Measurements from ENCODE around the gene TSPYL1.
"Not testable (repeated sequence)": the region's sequence is repeated elsewhere in the genome, so short reads cannot be mapped to it uniquely, and the experiment has no call there.

Gene TSPYL1
- 199 to 226 reads per million in 2 donors for total RNA-seq

DNA sequence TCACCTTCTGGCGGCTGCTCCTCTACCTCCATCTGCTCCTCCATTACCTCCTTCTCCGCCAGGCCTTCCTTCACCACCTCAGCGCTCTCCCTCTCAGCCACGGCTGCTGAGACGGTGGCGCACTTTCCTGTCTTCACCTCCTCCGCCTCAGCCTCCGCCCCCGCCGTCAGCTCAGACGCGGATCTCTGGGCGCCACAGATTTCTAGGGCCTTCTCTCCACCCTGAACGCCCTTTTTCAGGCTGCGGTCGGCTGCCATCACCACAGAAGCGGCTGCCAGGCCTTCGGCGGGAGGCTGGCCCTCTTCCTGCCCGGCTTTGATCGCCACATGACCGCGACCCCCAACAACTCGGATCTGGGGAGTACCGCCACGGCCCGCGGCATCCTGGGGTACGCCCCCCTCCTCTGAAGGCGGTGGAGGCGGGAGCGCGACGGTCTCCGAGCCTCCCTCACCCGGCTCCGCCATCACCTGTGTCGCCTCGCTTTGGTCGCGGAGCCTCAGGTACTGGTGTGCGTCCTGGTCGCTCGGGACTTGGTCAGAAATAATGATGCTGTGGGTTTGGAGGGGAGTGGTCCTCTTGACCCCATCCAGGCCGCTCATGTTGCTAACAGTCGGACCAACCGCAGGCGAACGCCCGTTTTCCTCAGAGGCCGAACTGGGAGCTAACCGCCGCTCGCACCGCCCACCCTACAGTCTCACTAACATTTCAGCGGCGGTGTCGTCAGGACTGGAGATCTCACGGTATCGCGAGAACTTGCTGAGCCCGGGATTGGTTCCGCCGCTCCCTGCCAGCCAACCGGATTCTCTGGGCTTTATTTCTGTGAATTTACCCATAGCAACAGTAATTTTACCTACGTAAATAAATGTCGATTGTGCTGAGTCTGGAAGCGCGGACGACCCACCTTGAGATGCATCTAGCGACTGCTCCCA lies at the start of gene TSPYL1:
TSPYL1 (minus strand) TSS at position 699 of the 929 bp plus-strand sequence; CDS start at position 599, 100 bp downstream.
- peak; percentile 76 for DNase-seq

DNA sequence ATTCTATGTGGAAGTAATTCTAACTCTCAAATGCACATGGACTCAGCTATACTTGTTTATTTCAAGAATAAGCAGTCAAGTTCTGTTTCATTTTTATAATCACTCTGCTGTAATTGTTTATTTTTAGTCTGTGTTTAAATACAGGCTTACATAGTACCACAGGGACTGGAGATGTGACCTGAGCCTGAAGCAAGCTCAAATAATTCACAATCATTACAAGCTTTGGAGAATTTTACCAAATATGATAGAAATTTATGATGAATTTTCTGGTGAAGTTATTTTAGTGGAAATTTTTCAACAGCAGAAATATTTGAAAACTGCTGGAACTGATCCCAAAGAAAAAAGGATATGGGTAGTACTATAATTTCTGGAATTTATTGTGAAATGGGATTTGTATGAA lies 49.4 kb upstream of the TSPYL1 start:
- DNase-seq, result no peak

DNA sequence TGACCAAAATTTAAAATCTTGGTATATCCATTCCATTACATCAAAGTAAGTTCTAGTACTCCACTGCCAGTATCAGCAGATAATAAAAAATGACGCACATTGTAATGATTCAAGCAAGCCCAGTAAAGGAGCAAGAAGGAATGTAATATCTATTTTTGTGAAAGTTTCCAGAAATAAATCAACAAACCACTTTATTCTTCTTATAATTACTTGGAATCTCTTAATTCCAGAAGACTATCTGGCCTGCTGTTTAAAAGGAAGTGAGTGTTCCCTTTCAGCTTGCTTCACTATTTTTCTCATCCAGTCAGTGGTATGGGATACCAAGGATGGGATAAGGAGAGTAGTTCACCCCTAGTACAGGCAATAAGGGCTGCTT lies 48.8 kb upstream of the TSPYL1 start:
- DNase-seq, result no peak

DNA sequence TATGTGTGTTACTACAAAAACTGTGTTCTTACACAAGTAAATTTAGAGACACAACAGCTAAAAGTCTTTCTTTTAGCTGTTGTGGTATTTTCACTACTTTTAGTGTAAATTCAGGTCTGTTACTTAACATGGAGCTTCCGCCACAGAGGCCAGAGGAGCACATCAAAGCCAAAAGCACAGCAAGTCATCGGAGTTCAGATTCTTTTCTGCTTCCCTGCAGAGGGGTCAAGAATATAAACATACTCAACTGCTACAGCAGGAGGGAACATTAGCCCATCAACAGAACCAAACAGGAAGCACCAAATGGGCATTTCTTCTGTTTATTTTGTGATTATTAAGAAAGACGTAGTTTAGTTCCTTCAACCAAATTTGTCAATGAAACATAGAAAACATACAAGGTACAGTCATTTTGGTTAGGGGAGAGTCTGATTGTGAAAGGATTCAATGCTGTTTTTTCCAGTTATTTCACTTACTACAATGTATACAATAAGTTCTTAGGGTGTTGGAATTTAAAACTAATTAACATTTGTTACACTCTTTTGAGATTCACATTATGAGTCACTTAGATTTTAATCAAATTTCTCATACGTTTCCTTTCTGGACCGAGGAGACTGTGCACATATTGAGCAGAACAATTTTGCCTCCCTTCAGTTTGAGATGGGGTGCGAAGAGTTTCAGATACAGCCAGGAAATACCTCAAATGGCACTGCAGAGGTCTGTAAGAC lies 48.2 kb upstream of the TSPYL1 start:
- DNase-seq, result no peak

DNA sequence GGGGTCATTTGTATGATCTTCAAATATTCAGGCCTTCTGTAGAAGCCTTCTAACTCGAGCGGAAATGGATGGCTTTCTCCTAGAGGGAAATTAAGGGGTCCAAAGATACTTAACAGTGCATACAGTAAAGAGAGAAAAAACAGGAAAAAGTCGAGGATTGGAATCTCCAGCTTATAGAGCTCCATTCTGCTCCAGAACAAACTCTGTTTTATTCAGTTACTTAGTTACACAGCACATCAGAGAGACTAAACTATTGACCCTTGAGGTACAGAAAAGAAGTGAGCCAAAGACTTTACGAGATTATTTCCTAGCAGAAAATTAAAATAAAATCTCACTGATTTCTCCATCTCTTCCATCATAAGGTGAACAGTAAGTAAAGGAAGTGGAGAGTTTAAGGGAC lies 47.3 kb upstream of the TSPYL1 start:
- DNase-seq, result no peak

DNA sequence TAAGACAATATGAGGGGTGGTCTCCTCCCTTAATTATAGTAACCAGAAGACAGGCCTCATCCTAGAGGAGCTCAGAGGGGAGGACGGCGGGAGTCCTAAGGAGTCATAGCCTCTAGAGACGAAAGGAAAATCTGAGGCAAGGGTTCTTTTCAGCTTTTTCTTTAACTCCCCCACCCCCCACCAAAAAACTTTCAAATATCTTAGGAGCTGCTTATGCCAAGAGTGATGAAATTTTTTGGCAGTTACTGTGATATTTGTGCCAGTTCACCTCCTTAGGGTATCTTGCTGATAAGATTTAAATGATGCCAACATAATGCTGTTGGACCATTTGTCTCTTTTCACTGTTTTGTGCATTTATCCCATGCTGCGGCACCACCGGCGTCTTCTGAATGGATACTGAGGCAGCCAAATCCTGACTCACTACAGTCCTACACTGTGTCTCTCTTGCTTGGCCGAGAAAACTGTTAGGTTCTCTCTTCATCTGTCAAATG lies 46.5 kb upstream of the TSPYL1 start:
- no peak for DNase-seq

DNA sequence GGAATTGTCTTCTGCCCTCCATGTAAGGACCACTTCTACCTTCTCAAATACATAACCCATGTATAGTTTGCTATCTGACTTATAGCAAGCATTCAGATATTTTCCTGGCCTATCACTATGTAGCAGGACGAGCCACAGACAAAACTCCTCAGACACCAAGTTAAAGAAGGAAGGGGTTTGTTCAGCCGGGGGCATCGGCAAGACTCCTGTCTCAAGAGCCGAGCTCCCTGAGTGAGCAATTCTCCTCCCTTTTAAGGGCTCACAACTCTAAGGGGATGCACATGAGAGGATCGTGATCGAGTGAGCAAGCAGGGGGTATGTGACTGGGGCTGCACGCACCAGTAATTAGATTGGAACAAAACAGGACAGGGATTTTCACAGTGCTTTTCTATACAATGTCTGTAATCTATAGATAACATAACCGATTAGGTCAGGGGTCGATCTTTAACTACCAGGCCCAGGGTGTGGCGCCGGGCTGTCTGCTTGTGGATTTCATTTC lies 46.0 kb upstream of the TSPYL1 start:
- DNase-seq, result not testable (repeated sequence)

DNA sequence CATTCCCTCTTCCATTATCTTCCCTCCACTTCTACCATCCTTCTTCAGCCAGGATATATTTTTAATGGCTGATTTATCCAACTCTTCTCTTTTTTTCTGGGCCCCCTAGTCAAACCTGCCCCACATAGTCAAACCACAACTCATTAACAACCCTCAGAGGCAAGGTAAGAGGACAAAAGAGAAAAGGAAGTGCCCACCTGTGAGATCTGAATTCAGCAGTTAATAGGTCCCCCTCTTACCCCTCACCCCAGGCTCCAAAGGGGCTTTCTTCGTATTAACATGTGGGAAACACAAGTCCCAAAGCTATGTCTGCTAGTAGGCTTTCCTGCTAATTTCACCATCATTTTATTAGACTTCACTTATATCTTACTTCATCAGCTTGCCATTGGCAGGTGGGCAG lies 44.1 kb upstream of the TSPYL1 start:
- no peak for DNase-seq

DNA sequence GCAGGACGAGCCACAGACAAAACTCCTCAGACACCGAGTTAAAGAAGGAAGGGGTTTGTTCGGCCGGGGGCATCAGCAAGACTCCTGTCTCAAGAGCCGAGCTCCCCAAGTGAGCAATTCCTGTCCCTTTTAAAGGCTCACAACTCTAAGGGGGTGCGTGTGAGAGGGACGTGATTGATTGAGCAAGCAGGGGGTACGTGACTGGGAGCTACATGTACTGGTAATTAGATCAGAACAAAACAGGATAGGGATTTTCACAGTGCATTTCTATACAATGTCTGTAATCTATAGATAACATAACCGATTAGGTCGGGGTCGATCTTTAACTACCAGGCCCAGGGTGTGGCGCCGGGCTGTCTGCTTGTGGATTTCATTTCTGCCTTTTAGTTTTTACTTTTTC lies 42.2 kb upstream of the TSPYL1 start:
- not testable (repeated sequence) for DNase-seq

DNA sequence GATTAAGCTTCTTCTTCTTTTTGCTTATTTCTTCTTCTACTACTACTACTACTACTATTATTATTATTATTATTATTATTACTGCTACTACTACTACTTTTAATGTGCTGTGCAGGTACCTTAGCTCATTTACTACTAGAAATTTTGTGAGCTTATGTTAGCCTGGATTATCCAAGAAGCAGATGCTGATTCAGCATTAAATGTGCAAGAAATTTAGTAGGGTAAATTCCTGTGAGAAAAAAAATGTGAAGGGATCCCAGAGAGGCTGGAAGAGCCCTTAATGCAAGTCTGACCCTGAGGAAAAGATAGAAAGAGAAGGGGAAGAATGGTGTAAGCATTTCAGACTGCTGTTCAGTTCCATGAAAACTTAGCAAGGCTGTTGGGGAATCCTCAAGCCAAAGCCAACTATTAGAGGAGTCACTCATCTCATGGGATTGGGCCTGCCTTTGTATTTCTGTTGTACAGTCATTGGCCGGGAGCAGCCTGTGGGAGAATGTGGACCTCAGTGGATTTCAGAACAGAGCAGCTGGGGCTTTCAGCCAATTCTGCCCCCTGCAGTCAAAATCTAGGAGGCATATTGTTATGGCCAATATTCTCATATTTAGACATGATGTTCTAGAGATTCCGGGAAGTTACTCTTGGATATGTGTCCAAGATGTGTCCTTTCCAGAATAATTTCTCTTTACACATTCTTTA lies 37.2 kb upstream of the TSPYL1 start:
- no peak for DNase-seq

DNA sequence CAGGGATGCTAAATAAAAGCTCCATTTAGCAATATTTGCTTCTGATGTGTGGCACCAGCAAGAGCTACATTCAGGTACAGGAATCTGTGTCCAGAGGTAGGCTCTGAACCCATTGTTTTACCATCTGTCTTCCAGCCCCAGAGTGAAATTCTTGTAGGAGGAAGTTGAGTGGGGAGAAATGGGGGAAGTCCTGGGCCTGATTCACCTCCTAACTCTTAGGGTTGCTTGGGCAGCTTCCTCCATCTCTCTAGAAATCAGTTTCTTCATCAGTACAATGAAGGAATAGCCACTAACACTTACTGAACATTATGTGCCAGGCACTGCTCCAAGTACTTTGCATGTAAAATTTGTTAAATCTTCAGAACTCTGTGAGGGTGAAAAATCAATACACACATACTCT lies 35.1 kb upstream of the TSPYL1 start:
- DNase-seq, result no peak

DNA sequence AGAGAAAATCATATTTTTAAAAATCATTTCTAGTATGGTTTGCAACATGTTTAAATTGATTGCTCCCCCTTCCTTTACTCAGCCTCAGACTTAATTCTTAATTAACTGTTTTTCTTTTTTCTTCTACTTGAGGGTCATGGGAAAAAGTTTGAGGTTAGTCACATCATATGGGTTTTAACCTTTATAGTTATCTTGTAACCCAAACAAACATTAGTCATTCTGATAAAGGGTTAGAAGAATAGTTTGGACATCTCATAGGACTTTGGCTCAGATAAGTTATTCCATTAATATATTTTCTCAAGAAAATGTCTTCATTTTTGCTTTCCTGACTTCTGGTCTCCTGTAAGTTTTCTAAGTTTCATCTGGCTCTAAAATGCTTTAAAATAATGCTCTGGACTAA lies 34.5 kb upstream of the TSPYL1 start:
- DNase-seq, result no peak

DNA sequence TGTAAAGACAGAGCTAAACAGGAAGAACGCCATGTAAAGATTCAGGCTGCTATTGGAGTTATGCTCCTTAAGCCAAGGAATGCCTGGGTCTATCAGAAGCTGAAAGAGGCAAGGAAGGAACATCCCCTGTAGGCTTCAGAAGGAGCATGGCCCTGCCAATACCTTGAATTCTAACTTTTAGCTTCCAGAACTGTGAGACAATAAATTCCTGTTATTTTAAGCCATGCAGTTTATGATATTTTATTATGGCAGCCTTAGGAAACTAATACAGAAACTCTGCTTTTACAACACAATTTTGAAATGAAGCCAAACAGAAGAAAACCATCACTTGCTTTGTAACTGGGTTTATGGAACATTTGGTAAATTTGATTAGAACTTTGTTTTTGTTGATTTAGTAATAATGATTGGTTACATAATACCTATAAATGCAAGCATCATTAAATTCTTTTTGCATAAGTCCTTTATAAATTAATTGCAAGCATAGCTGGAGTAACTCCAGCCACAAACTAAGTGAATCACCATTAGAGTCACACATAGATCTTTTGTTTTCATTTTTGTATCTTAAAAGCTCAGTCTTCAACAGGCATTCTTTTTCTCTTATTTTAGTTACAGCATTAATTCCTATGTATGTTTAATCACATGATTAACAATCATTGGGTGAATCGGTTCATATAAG lies 33.5 kb upstream of the TSPYL1 start:
- no peak for DNase-seq

DNA sequence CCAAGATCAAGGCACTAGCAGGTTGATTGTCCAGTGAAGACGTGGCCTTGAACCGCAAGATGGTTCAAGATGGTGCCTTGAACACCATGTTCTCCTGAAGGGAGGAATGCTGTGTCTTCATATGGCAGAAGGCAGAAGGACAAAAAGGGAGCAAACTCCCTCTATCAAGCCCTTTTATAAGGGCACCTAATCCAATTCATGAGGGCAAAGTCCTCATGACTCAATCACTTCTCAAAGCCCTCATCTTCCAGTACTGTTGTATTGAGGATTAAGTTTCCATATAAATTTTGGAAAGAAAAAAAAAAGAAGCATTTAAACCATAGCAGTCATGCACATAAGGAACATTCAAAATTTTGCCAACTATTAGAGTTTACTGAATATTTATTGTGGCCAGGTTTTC lies 29.9 kb upstream of the TSPYL1 start:
- no peak for DNase-seq

DNA sequence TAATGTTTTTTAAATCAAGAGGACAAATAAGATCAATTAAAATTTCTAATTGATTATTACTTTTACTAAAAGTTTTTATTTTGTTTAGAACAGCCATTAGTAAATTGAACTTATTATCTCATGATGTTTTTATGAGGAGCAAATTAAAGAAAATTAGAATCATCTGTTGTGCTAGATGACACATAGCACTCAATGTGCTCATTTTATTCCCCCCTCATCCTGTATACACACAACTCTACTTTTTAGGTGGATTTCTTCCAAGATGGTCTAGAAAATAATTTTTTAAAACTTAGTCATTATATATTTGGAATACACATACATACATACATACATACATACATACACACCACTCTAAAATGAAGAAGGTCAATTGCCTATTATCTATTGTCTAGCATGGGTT lies 29.3 kb upstream of the TSPYL1 start:
- DNase-seq, result no peak

DNA sequence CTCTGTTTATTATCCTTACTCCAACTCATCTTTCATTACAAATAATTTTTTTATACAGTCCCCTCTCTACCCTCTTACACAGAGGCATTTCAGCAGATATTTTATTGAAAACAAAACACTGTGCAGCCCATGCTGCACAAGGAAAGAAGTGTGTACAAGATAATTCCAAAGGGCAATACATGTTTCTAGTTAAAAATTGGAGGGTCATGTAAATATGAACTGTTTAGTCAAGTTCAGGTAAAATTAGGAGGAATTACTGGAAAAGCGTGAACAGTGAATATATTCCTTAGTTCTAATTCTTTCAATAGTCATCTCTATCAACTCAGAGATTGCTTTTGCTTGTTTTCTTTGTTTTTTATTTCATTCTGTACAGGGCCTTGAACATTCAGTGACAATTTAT lies 27.9 kb upstream of the TSPYL1 start:
- DNase-seq, result no peak

DNA sequence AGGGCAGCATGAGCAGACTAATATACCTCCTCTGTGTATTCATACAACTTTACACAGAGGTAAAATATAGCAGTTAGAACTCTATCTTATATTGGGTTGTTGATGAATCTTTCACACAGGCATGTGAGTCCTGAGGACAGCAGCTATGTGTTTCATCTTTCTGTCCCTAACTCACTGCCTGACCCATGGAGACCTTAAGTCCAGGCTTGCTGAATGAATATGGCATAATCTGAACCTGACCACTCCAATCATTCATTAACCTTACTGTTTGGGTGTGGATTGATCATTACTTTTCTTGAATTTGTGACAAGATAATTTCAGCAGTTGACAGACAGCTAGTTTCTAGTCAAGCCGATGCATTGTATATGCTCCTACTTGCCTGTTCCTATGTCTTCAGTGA lies 27.3 kb upstream of the TSPYL1 start:
- no peak for DNase-seq

DNA sequence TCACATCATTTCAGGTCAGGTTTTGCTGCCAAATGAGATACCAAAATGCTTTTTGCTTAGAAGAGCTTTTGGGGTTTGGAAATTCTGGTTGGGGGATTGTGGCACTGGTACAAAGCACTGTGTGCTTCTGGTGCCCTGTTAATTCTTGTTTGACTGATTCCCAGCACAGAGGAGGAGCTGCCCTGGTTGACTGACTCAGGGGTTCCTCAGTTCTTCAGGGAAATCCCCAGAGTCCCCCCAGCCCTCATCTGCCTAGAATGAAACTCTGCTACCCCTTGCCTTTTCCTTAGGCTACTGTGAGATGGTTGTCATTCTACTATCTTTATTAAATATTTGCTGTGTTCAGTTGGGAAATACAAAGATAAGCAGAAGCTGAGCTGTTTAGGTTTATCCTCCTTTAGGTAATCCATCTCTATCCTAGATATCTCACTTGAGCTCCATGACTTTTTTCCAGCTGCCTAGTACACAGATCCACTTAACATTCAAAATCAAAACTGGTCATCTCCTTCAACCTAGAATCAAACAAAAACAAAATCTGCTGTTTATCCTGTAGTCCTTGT lies 24.9 kb upstream of the TSPYL1 start:
- no peak for DNase-seq

DNA sequence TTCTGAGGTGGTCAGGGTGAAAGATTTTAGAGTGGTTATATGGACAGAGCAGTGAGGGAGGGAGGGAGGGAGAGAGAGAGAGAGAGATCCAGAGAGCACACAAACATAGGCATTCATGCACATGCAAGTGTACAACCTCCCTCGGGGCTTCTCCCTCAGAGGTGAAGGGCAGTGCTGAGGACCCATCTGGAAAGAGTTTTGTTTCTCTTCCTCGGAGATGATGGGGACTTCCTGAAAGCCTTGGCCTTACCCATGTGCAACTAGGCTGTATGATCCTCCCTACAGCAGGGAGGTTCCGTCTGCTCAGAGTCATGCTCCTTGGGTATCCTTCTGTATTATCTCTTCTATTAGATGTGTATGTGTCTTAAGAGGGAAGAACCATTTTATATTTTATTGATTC lies 21.4 kb upstream of the TSPYL1 start:
- DNase-seq, result no peak

DNA sequence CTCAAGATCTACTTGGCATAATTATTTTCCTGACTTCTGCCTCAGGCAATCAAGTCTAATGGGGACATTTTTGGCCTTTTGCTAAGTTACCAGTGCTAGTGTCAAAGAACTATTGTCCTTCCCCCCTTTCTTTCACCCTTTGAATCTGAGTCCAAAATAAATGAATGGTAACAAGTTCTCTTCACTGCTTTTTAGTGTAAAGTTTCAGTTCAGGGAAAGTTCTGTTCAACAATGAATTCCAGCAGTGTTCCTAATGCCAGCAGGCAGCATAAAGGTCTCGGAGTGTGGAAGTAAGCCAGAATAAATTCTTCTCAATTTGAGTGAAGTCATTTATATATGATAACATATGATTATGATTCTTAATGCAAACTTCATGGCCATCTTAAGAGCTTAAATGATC lies 20.8 kb upstream of the TSPYL1 start:
- DNase-seq, result no peak

DNA sequence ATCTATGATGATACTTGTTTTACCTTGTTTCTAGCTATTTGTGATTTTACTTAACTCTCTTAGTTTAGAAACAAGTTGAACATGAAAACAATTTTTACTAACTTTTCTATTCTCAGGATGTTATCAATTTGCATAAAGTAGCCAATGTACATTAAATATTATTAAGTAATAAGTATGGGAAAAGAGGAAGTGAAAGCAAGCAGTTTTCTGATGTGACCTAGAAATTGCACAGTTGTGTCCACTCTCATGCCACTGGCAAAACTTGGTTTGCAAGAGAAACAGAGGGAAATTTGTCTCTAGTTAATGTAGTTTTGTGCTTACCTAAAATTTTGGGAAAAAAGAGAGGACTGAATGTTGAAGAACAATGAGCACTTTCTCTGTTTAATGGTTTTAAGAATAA lies 19.2 kb upstream of the TSPYL1 start:
- DNase-seq, result no peak

DNA sequence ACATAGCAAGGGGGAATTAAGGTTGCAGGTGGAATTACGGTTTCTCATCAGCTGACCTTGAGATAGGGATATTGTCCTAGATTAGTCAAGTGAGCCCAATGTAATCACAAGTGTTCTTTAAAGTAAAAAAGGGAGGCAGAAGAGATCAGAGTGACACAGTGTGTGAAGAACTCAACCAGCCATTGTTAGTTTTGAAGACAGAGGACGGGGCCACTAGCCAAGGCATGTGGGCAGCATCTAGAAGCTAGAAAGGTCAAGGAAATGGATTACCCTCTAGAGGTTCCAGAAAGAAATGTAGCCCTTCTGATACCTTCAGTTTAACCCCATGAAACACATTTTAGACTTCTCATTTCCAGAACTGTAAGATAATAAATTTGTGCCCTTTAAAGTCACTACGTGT lies 18.5 kb upstream of the TSPYL1 start:
- no peak for DNase-seq

All from activated gamma-delta T cell (primary cell).